GM20431 (cell line): ENCODE results near the gene FAM118A.
"Not testable (repeated sequence)": the region's sequence is repeated elsewhere in the genome, so short reads cannot be mapped to it uniquely, and the experiment has no call there.

Experiments
- in situ Hi-C: fragments of 300-500 bp; cut with MseI, MboI; formaldehyde crosslinking; loops from one replicate; pipeline ENCODE4 v1.15.0; 2020; ENCODE audit warnings: low sequenced_read_pairs; ENCODE audit not compliant: unreplicated experiment

Gene FAM118A

DNA sequence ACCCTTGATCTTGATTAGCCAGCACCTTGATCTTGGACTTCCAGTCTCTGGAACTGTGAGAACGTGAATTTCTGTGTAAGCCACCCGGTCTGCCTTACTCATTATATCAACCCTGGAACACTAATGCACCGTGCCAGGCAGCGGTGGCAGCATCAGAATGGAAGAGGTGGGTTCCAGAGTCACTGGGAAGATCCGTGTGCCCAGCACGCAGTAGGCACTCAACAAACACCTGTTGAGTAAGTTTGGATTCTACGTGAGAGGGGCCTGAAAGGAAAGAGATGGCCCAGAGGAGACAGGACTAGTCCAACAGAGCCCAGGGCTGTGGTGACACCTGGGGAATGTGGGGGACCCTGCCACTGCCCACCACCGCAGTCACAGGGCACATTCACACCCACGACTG is 31.6 kb upstream of the FAM118A start:
- in situ Hi-C loops: loop anchor here (10.0 kb wide), 2 partner anchors 147 to 287 kb away; no protein-coding TSS in a partner anchor

- in situ Hi-C loops: no loop called here
These were observed 29.1 kb upstream of the FAM118A start for GRCh38 chr22:45280587-45280980.

- in situ Hi-C loops: no loop called here
These were observed 28.7 kb upstream of the FAM118A start for GRCh38 chr22:45281010-45281409.

DNA sequence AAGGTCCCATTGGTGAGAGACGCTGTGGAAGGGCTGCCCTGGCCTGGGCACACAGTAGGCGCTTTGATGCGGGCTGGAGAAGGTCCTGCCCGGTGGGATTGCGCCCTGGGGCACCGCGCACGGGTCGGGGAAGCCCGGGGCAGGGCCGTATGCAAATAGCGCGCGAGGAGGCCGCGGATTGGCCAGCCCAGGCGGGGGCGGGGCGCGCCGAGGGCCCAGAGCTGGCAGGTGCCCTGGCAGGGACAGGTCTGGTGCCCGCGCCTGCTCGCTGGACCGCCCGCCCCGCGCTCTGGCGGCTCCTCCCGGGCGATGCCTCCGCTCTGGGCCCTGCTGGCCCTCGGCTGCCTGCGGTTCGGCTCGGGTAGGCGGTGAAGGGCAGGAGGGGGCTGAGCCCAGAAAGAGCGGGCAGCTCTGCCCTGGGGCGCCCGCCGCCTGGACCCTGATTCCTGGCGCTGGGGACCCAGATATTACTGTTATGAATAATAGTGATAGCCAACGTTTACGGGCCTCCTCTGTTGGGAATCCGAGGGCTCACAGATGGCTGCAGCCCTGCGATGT is 24.9 kb upstream of the FAM118A start, which contains the start of gene UPK3A:
TSS of gene UPK3A (plus strand) at position 245 of the 558 bp plus-strand sequence. CDS start at position 310, 65 bp downstream.
- in situ Hi-C loops: no loop called here

GRCh38 chr22:45285263-45286058 is 24.3 kb upstream of the FAM118A start:
- in situ Hi-C loops: no loop called here

DNA sequence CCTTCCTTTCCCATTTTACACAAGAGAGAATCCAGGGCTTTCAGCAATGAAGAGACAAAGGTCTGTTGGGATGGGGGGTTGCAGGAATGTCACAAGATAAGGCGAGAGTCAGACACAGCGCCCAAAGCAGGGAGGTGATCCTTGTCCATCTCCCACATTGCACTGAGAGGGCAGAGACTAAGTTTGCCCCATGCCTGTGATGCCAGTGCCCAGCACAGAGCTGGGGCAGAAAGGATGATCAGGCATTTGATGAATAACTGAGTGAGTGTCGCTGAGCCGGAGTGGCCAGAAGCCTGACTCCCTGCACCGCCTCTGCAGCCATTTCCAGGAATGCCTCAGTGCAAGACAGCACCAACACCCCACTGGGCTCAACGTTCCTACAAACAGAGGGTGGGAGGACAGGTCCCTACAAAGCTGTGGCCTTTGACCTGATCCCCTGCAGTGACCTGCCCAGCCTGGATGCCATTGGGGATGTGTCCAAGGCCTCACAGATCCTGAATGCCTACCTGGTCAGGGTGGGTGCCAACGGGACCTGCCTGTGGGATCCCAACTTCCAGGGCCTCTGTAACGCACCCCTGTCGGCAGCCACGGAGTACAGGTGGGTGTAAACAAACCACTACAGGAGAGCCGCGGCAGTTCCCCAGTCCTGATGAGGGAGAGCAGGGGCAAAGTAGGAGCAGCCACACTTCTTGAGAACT is 22.7 kb upstream of the FAM118A start:
- in situ Hi-C loops: no loop called here

GRCh38 chr22:45290410-45290936 is 19.3 kb upstream of the FAM118A start:
- in situ Hi-C loops: no loop called here

GRCh38 chr22:45291061-45291930 is 18.4 kb upstream of the FAM118A start:
- in situ Hi-C loops: no loop called here

DNA sequence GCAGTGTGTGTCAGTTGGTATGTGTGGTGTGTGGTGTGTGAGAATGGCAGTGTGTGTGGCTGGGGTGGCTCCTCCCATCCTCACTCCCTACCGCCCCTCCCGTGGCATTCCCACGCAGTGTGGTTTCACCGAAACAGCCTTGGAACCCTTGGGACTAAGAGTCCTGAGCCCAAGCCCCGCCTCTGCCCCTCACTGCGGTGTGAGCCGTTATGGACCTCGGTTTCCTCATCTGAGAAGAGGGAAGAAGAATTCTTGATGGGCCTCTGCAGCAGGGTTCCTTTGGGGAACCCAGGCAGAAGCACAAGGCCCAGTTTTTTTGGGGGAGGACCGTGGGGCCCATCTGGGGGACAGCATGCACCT is 17.8 kb upstream of the FAM118A start:
- in situ Hi-C loops: no loop called here

DNA sequence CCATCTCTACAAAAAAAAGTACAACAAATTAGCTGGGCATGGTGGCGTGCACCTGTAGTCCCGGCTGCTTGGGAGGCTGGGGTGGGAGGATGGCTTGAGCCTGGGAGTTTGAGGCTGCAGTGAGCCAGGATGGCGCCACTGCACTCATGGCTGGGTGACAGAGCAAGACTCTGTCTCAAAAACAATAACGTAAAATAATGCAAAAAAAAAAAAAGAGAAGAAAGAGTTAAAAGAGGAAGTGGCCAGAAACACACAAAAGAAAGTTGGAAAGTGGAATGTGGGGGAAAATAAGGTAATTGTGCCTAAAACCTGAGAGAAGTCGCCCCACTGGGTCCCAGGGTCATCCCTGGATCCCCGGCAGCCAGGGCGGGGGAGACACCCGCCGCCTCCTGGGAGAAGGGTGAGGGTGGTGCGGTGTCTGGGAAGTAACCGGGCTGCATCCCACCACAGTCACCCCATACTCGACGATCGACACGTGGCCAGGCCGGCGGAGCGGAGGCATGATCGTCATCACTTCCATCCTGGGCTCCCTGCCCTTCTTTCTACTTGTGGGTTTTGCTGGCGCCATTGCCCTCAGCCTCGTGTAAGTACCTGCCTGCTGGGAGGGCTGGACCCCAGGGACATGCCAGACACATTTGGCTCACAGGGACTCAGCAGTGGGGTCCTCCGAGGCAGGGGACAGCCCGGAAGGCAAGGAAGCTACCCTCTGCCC is 16.8 kb upstream of the FAM118A start:
- in situ Hi-C loops: no loop called here

DNA sequence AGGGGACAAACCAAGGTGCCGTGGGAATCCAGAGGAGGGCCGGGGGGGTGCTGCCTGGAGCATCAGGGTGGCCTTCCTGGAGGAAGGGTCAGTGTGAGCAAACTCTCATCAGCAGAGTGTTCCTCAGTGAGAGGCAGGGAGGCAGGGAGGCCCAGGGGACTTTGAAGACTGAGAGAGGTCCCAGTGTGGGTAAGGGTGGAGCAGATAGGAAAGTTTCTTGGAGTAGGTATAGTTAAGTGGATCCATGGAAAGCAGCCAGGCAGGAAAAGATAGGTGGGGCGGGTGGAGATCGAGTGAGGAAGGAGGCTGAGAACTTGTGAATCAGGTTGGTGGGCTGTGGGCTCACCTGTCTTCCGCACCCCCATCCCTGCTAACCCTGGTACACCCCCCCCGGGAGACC is 15.7 kb upstream of the FAM118A start:
- in situ Hi-C loops: no loop called here

DNA sequence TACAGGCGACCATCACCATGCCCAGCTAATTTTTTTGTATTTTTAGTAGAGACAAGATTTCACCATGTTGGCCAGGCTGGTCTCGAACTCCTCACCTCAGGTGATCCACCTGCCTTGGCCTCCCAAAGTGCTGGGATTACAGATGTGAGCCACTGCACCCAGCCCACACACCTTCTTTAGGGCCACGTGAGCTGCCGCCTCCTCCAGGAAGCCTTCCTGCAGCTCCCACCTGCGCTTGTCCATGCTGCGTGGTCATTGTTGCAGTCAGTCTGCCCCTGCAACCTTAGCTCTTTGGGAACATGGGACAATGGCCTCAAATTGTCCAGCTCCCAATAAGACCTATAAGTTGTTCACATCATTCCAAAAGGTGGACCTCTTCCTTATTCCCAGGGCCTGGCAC is 14.7 kb upstream of the FAM118A start:
- in situ Hi-C loops: not testable (repeated sequence)

DNA sequence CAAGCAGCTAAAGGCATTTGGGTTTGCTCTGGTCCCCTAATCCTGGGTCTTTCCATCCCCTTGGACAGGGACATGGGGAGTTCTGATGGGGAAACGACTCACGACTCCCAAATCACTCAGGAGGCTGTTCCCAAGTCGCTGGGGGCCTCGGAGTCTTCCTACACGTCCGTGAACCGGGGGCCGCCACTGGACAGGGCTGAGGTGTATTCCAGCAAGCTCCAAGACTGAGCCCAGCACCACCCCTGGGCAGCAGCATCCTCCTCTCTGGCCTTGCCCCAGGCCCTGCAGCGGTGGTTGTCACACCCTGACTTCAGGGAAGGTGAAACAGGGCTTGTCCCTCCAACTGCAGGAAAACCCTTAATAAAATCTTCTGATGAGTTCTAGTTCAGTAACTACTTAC is 14.2 kb upstream of the FAM118A start:
- in situ Hi-C loops: no loop called here

- in situ Hi-C loops: no loop called here
These were observed 13.0 kb upstream of the FAM118A start for GRCh38 chr22:45296628-45297297.

GRCh38 chr22:45298934-45299505 is 10.7 kb upstream of the FAM118A start:
- in situ Hi-C loops: no loop called here

GRCh38 chr22:45302751-45303150 is 7.0 kb upstream of the FAM118A start:
- in situ Hi-C loops: no loop called here

- in situ Hi-C loops: no loop called here
These were observed 6.6 kb upstream of the FAM118A start for GRCh38 chr22:45303181-45303580.

GRCh38 chr22:45304971-45305370 is 4.8 kb upstream of the FAM118A start:
- in situ Hi-C loops: no loop called here
